ENCODE data around the gene ATP2C2.

Gene ATP2C2

DNA sequence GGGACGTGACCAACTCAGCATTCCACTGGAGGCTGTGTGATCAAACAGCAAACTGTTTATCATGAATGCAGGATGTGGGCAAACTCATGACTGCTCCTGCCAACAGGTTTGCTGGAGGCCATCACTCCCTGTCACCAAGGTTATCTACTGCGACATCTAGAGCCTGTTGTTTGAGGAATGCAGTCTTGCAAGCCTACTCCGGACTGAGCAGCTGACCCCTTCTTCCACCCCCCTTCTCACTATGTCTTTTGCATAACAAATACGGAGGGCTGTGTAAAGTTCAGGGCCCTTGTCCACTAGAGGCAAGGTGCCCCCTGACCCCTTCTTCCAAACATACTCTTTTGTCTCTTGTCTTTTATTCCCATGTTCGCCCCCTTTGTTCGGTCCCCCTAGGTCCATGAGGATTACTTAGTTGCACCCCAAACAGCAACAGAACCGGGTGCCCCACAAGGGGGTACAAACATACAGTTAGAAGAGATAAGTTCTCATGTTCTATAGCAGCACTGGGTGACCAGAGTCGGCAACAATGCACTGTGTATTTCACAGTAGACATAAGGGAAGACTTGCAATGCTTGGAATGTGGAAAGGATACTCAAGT lies 107.4 kb downstream of the ATP2C2 start:
- DNase-seq (ENCODE audit: low spot score), result peak; percentile 19

- DNase-seq (ENCODE audit: low spot score), result no peak
Observed at GRCh38 chr16:84476401-84476800, 108.1 kb downstream of the ATP2C2 start.

GRCh38 chr16:84477661-84478060 lies 109.3 kb downstream of the ATP2C2 start:
- DNase-seq (ENCODE audit: low spot score), result no peak

DNA sequence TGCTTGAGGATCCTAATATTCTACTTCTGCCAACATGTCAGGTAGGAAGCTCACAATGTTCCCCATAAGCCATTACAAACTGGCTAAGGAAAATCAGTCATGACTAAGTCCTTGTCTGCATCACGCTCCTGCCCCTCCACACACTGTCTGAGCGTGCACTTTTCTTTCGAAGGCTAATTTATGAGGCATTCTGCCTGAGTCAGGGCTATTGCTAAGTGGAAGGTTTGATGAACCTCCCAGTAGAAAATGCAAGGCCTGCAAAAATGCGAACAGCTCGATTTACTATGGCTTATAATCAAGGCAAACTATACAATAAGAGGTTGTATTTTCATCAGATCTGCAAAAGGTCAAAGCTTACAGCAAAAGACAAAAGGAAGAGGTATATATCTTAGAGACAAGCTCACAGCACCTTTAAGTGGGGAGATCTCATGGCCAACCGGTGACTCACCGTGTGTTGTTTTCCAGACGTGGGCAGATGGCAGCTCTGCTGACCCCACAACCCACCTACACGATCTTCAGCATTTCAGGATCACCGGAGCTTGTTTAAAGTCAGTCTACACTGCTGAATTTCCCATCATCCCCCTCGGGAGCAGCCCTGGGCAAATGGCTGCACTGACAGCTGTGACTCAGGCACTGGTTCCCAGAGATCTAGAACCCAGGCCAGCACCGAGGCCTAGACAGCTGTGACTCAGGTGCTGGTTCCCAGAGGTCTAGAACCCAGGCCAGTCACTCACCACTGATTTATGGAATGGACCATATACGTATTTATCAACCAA lies 110.0 kb downstream of the ATP2C2 start:
- DNase-seq (ENCODE audit: low spot score), result peak; percentile 87

DNA sequence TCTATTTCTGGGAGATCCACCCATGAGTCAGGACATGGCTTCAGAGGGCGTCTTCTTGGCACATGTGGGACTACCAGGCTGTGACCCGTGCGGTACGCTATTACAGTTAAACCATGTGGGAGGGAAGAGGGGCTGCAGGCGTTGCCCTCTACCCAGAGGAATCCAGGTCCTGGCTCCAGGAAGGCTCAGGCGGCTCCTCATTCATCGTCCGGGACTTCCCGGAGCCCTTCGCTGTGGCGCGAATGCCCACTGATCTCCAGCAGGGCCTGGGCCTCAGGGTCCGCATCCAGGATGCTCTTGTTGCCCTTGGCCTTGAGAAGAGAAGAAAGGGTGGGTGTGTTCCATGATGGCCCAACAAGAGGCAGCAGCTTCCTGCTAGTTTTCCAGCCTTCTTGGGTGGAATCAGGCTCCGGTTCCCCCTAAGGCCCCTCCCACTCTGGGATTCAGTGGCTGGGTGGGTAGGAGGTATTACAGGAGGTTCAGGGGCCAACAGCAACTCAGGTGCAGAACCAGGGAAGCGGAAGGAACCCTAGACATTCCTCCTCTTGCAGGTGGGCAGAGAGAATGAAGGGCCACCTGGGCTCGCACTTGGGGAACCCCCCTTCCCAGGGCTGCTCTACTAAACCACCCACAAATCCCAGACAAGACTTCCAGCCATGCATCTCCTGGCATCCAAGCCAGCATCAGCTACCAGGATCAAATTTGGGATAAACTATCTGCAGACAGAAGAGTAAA lies 111.5 kb downstream of the ATP2C2 start:
- no peak for DNase-seq (ENCODE audit: low spot score)

DNA sequence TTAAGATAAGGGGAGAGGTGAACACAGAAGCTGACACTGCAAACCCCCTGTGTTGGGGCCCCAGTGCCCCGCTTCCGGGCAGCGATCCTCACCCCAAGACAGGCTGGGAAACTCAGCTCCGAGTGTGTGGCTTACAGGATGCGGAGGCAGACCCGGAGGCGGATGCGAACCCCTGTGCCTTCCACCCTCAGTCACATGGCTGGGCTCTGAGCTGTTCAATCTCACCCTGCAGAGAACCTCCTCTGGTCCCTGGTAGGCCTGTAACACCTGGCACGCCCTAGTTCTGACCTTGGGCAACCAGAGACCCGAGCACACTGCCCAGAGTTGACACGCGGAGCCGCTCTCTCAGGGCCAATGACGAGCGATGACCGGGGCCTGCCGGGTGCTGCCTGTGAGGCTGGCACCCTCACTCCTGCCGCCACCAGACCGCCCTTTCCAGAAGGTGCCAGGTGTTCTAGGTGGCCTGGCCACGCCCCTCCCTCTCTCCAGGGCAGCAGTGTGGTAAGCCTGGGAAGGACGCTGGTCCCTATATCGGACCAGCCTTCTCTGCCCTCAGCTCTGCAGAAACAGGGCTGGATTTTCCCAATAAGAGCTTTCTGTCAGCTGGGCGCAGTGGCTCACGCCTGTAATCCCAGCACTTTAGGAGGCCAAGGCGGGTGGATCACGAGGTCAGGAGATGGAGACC lies 112.9 kb downstream of the ATP2C2 start:
- DNase-seq (ENCODE audit: low spot score), result no peak

DNA sequence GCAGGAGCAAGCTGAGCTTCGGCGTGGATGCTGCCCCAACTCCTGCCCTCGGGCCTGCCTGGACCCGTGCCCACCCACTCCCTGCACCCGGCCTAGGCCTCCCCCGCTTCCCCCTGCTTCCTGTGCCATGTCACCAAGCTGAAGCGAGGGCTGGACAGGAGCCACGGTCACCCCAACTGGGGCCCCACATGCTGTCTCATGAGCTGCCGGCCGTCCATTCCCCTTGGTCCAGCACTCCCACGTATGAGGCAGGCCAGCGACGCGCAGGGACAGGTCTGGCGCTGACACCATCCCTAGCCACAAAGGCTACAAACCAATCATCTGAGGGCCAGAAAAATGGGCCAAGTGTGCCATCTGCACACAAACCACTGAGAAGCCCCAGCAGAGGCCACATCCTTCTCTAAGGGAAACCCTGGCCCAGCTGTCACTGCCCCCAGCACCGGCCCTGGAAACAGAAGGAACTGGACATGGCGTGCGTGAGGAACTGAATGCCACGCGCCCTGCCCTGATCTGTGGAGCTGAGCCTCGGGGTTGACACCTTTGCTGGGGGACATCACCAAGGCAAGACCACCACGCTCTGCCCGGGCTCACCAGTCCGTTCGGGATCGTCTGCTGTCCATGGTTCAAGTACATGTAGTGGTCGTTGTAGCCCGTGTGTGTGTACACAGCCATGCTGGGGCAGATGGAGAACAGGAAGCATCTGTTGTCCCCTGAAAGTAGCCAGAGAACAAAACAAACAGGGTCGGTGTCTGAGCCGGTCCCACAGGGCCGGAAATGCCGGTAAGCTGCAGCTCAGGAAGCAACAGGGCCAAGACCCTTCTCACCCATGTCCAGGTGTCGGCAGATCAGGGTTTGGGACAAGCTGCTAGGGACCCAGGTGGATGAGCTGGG lies 113.9 kb downstream of the ATP2C2 start:
- no peak for DNase-seq (ENCODE audit: low spot score)

DNA sequence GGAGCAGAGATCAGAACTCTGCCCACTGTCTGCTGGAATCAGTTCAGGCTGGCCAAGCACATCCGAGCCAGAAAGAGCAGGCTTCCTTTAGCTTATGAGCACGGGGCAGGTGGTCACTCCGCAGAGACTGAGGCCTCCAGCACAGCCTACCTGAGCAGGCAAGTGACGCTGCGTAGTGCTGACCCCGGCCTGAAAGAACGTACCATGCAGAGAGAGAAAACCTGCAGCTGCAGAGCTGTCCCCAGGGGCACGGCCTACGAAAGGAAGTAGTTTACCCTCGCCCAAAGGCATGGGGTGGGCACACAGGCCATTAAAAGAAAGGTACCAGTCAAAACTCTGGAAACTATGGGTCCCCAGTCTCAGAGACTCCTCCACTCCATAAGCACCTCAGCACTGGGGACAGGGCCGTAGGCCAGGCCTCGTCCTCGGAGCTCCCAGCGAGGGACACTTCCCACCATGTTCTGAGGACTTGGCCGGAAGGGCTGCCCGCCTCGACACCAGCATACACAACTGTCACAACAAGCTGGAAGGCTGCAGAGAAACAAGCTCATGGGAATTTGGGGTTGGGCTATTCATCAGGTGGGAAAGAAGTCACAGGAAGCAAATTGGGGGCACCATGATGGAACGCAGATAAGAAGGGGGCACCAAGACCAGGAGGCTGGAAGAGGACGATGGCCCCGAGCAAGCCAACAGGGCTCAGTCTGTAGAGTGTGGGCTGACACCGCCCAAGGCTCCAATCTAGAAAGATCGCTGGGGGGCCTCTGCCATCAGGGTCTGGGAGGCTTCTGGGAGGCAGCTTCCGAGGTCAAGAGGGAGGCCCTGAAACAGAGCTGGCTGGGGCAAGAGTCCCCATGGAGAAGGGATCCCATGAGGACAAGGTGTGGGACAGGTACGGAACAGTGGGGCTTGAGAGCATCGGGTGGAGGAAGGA lies 114.9 kb downstream of the ATP2C2 start:
- no peak for DNase-seq (ENCODE audit: low spot score)

DNA sequence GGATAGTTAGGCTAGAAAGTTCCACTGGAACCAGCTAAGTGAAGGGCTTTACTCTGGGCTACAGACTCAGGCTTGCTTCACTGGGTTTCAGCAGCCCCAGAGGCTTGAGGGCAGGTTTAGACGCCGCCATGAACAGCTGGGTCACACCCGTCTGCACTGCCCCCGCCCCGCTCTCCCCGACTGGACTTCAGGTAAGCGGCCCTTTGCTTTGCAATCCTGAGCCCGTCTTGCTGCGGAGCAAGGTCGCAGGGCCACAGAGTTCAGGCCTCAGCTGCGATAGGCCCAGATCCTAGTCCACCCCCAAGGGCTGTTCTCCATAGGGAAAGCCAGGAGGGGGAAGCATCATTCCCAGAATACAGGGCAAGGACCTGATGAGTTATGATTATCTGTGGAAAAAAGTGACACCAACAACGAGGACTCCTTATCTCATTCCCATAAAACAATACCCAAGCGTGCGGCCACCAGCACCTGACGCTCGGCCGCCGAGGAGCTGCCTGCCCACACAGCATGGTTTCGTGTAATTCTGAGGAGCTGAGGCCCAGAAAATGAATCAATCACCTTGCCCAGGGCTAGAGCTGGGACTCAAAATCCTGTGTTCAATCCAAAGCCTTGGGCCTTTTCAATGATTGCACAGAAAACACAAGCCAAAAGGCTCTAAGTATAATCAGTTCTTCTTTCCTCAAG lies 115.7 kb downstream of the ATP2C2 start:
- no peak for DNase-seq (ENCODE audit: low spot score)

GRCh38 chr16:84484579-84485254 lies 116.4 kb downstream of the ATP2C2 start:
- peak; percentile 55 for DNase-seq (ENCODE audit: low spot score)

- DNase-seq (ENCODE audit: low spot score), result no peak
Observed at GRCh38 chr16:84485255-84486010, 117.1 kb downstream of the ATP2C2 start.

GRCh38 chr16:84486126-84486525 lies 117.8 kb downstream of the ATP2C2 start:
- no peak for DNase-seq (ENCODE audit: low spot score)

DNA sequence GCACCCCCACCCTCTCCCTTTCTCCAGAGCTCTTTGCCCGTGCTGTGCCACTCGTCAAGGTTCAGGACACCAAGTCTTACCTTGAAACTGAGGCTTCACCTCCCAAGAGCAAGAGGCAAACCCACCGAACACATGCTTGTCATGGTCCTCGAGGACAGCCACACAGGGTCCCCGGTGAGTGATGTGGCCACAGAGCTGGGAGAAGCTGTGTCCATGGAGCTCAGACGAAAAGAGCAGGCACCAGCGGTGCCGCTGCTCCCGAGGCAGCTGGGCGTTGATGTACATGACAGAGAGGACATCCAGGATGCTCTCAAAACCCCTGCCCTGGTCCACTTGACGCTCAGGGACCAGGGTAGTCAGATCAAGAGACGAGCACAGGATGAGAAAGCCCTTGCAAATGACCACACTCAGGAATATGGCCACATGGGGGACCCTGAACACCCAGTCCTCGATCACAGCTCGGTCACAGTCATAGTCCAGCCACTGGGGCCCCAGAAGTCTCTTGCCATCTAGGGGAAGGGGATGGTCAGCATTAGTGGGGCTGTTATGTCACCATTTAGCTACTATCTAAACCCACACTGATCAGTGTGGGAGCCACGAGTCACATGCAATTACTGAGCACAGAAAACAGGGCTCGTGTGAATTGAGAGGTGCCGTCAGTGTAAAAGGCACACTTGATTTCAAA lies 118.4 kb downstream of the ATP2C2 start:
- no peak for DNase-seq (ENCODE audit: low spot score)

GRCh38 chr16:84487358-84487757 lies 119.0 kb downstream of the ATP2C2 start:
- DNase-seq (ENCODE audit: low spot score), result no peak

DNA sequence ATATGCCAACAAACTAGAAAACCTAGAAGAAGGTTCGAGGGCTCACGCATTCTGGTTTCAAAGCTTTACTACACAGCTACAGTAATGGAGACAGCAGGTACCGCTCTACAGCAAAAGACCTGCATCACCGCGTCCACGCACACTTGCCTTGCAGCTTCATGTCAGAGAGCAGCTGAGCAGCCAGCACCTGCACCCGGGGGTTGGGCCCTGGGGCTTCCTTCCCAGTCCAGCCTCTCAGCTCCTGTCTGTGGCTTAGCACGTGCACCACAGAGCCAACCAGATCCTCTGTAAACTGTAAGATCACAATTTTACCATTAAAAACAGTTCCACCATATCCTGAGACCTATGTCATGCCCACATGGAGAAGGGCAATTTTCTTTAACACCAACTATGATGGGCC lies 120.8 kb downstream of the ATP2C2 start:
- DNase-seq (ENCODE audit: low spot score), result no peak

DNA sequence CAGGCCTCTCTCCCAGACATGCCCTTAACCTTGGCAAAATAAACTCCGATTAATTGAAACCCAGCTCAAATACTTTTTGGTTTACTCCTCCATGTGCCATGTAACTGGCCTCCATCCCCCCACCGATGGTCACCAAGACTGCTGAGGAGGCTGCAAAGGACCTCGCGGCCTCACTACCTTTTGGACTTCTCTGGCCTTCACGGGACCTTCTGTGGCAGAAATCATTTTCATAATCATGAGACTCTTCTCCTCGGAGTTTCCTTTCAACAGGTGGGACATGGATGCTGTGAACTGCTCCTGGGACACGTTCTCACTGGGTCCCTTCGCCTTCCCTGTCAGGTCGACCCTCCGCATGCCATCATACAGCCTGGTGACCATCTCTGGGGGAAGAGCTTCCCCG lies 127.2 kb downstream of the ATP2C2 start:
- no peak for DNase-seq (ENCODE audit: low spot score)

GRCh38 chr16:84496991-84497390 lies 128.7 kb downstream of the ATP2C2 start:
- no peak for DNase-seq (ENCODE audit: low spot score)

Measured in kidney tubule cell (primary cell).